Measurements from ENCODE around the gene RIT1.

DNA sequence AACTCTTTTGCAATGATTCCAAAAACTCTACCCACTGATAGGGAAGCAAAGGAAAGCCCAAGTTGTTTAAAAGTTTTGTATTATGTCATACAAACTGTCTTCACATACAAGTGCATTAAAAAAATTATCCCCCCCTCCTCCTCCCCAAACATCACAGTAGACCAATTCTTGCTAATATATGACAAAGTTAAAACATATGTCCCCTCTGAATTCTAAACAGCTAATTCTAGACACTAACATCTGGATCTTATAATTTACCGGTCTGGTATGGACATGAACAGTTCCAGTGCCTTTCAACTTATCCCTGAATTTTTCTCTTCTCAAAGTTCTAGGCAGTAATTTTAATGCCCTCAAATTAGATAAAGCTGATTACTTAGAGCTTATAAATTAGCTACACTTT is 13.4 kb downstream of the RIT1 start:
- no peak for TF ChIP-seq POLR2A (IDR thresholded peaks at IDR 0.05)
- TF ChIP-seq, protein P1, sequence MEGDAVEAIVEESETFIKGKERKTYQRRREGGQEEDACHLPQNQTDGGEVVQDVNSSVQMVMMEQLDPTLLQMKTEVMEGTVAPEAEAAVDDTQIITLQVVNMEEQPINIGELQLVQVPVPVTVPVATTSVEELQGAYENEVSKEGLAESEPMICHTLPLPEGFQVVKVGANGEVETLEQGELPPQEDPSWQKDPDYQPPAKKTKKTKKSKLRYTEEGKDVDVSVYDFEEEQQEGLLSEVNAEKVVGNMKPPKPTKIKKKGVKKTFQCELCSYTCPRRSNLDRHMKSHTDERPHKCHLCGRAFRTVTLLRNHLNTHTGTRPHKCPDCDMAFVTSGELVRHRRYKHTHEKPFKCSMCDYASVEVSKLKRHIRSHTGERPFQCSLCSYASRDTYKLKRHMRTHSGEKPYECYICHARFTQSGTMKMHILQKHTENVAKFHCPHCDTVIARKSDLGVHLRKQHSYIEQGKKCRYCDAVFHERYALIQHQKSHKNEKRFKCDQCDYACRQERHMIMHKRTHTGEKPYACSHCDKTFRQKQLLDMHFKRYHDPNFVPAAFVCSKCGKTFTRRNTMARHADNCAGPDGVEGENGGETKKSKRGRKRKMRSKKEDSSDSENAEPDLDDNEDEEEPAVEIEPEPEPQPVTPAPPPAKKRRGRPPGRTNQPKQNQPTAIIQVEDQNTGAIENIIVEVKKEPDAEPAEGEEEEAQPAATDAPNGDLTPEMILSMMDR (IDR thresholded peaks at IDR 0.05): no peak
